Colonic mucosa (tissue), 4 donors: Measurements from ENCODE around the gene IMP3. TPM values are rescaled to one million over a fixed set of nuclear protein-coding genes. Genes with fewer than 3 reads are reported as not detected.

Experiments
- DNase-seq: peaks from one replicate; pipeline ENCODE4 v3.0.0-alpha.2; 2020
- H3K27ac ChIP-seq: fragments of 200-600 bp; one replicate; pipeline ENCODE4 v1.8.0; 2021
- H3K27me3 ChIP-seq: fragments of 200-600 bp; one replicate; pipeline ENCODE4 v1.8.0; 2021
- H3K36me3 ChIP-seq: fragments of 200-600 bp; one replicate; pipeline ENCODE4 v1.8.0; 2021
- H3K4me1 ChIP-seq: fragments of 200-600 bp; one replicate; pipeline ENCODE4 v1.8.0; 2021; ENCODE audit warnings: mild to moderate bottlenecking
- H3K4me3 ChIP-seq: fragments of 200-600 bp; one replicate; pipeline ENCODE4 v1.8.0; 2021
- H3K9ac ChIP-seq, 2 donors: one replicate each; pipeline ENCODE4 v1.7.0; 2013; ENCODE audit warnings: control low read depth in 2 of 2, low read depth in 2 of 2, low read length in 2 of 2
- H3K9me3 ChIP-seq: fragments of 200-600 bp; one replicate; pipeline ENCODE4 v1.8.0; 2021
- CTCF ChIP-seq: fragments of 200-600 bp; IDR thresholded peaks from one replicate; pipeline ENCODE4 v1.8.0; 2022; ENCODE audit warnings: antibody characterized with exemption, mild to moderate bottlenecking
- intact Hi-C: fragments of 100-400 bp; cut with DNase I; formaldehyde crosslinking; loops from one replicate; pipeline ENCODE4 v1.14.1; 2022
- total RNA-seq, 2 donors: library from RNA; stranded (reverse); fragmentation: NEBNext Ultra II Directional in 1 of 2; extraction: Animal tissue kit (Norgen Biotek cat#: 25700) in 1 of 2; gene quantifications; one replicate each; pipeline ENCODE4 v1.2.1, GENCODE V29; 2021
- donor health status: healthy.
- donor health status: DM: no; HTN: no; CAD: no.
- donor health status: DM: no; HTN: no; CAD: no.

IMP3 gene
- total RNA-seq, 2 donors from 2014 or later, result 55.3 to 94.6 TPM

- peak within 1 kb of the TSS; percentile 67 for H3K4me3 ChIP-seq
- DNase-seq, result peak; percentile 88
- no peaks in the 10 kb centered on the region for H3K27me3 ChIP-seq
- peak within 1 kb of the TSS; percentile 90 for H3K27ac ChIP-seq
- H3K9ac ChIP-seq, result peak within 1 kb of the TSS; percentile 97 to 98
- TF ChIP-seq CTCF, result no peak
- intact Hi-C loops, result loop anchor here (10.0 kb wide), 1 partner anchor 283 kb away; the partner anchor contains the start of gene MAN2C1
- H3K4me1 ChIP-seq, result peaks cover 28% of the 10 kb centered on the region
- H3K9me3 ChIP-seq, result no peaks in the 10 kb centered on the region
- no peaks in the 10 kb centered on the region for H3K36me3 ChIP-seq
These were observed 7.5 kb upstream of the IMP3 start, which contains the start of gene SNX33 for GRCh38 chr15:75647370-75648155. Gene SNX33, plus strand, starts transcription at chr15:75647912. Its CDS starts 1,191 bp downstream, at chr15:75649103.

- H3K36me3 ChIP-seq, result no peaks in the 10 kb centered on the region
- peak overlapping the region; percentile 90 for H3K27ac ChIP-seq
- peaks cover 22% of the 10 kb centered on the region for H3K4me1 ChIP-seq
- intact Hi-C loops, result loop anchor here (10.0 kb wide), 1 partner anchor 282 kb away; the partner anchor contains the start of gene MAN2C1
- TF ChIP-seq CTCF, result no peak
- DNase-seq, result peak; percentile 65
- H3K27me3 ChIP-seq, result no peaks in the 10 kb centered on the region
- H3K4me3 ChIP-seq, result peak overlapping the region; percentile 67
- no peaks in the 10 kb centered on the region for H3K9me3 ChIP-seq
- peak overlapping the region; percentile 97 to 98 for H3K9ac ChIP-seq
These were observed 6.9 kb upstream of the IMP3 start for GRCh38 chr15:75646944-75647364.

GRCh38 chr15:75646112-75646943 is 6.3 kb upstream of the IMP3 start:
- no peaks in the 10 kb centered on the region for H3K36me3 ChIP-seq
- no peaks in the 10 kb centered on the region for H3K9me3 ChIP-seq
- peak overlapping the region; percentile 67 for H3K4me3 ChIP-seq
- no peak for TF ChIP-seq CTCF
- peak overlapping the region; percentile 97 to 98 for H3K9ac ChIP-seq
- no peak for DNase-seq
- H3K27ac ChIP-seq, result peak overlapping the region; percentile 90
- intact Hi-C loops, result loop anchor here (10.0 kb wide), 1 partner anchor 282 kb away; the partner anchor contains the start of gene MAN2C1
- H3K27me3 ChIP-seq, result no peaks in the 10 kb centered on the region
- H3K4me1 ChIP-seq, result peaks cover 16% of the 10 kb centered on the region

GRCh38 chr15:75644376-75644775 is 4.4 kb upstream of the IMP3 start:
- H3K27ac ChIP-seq, result no peak overlapping the region
- H3K4me1 ChIP-seq, result peaks cover under 1% of the 10 kb centered on the region
- H3K4me3 ChIP-seq, result no peak overlapping the region
- H3K9me3 ChIP-seq, result no peaks in the 10 kb centered on the region
- no peak for DNase-seq
- intact Hi-C loops, result loop anchor here (10.0 kb wide), 1 partner anchor 280 kb away; the partner anchor contains the start of gene MAN2C1
- no peak for TF ChIP-seq CTCF
- no peaks in the 10 kb centered on the region for H3K36me3 ChIP-seq
- no peak overlapping the region for H3K9ac ChIP-seq
- H3K27me3 ChIP-seq, result no peaks in the 10 kb centered on the region

GRCh38 chr15:75641603-75642002 is 1.6 kb upstream of the IMP3 start:
- TF ChIP-seq CTCF, result no peak
- Histone ChIP-seq H3K4me1 (peaks cover 10% of the 10 kb centered on the region), H3K27ac (no peak overlapping the region), H3K9me3 (no peaks in the 10 kb centered on the region), H3K9ac (no peak overlapping the region), H3K4me3 (no peak overlapping the region), H3K27me3 (no peaks in the 10 kb centered on the region), H3K36me3 (no peaks in the 10 kb centered on the region)
- DNase-seq, result no peak
- intact Hi-C loops, result loop anchor here (10.0 kb wide), 1 partner anchor 277 kb away; the partner anchor contains the start of gene MAN2C1
